SK-N-SH (cell line): ENCODE measurements around the gene PTPRJ. TPM values are rescaled to one million over a fixed set of nuclear protein-coding genes. Genes with fewer than 3 reads are reported as not detected.

ENCODE experiments used
- CTCF ChIA-PET: fragments of 300-600, 350-600 bp; formaldehyde crosslinking; extraction: SDS; loops from one replicate; lab custom pipeline; 2021; lab: Yijun Ruan, JAX
- POLR2A ChIA-PET: fragments of 350-600 bp; sonication (Branson Sonifier 250); formaldehyde crosslinking; extraction: SDS; loops from one replicate; lab custom pipeline; 2020; ENCODE audit warnings: antibody characterized with exemption, inconsistent platforms; lab: Yijun Ruan, JAX
- DNase-seq: peaks from one replicate; pipeline ENCODE4 v3.0.0; 2012
- H2AFZ ChIP-seq: fragments of 200-600 bp; sonication (generic); 2 replicates; pipeline ENCODE4 v1.8.1; 2016; ENCODE audit warnings: antibody characterized with exemption, mild to moderate bottlenecking, low read depth
- H3F3A ChIP-seq: fragments of 200-600 bp; sonication (generic); replicated peaks from 2 replicates; pipeline ENCODE3; 2016; ENCODE audit warnings: antibody characterized with exemption, mild to moderate bottlenecking; ENCODE audit not compliant: insufficient read depth
- H3K27ac ChIP-seq, 2 experiments: fragments of 200-500 bp in 1 of 2; fragments of 200-600 bp in 1 of 2; sonication (Bioruptor generic) in 1 of 2; sonication (generic), shearing (Covaris generic) in 1 of 2; 2 replicates each; pipeline versions ENCODE4 v1.5.1 to v1.6.1; 2014 to 2016; ENCODE audit warnings: low read depth in 2 of 2, inconsistent platforms in 1 of 2, low read length in 1 of 2, mild to moderate bottlenecking in 1 of 2, mixed read lengths in 1 of 2
- H3K27me3 ChIP-seq: fragments of 200-600 bp; sonication (generic), shearing (Covaris generic); 2 replicates; pipeline ENCODE4 v1.6.1; 2016; ENCODE audit warnings: mixed run types; ENCODE audit not compliant: insufficient read depth
- H3K36me3 ChIP-seq, 2 experiments: fragments of 200-500 bp in 1 of 2; fragments of 200-600 bp in 1 of 2; sonication (Bioruptor generic) in 1 of 2; sonication (generic) in 1 of 2; replicated peaks in 1 of 2; 2 replicates each; pipeline versions ENCODE3 to v1.5.1; 2014 to 2016; ENCODE audit warnings: low read length in 1 of 2, mild to moderate bottlenecking in 1 of 2; ENCODE audit not compliant: insufficient read depth in 2 of 2, control insufficient read depth in 1 of 2
- H3K4me1 ChIP-seq, 2 experiments: fragments of 200-500 bp in 1 of 2; fragments of 200-600 bp in 1 of 2; sonication (Bioruptor generic) in 1 of 2; sonication (generic), shearing (Covaris generic) in 1 of 2; 2 replicates each; pipeline versions ENCODE4 v1.5.1 to v1.6.1; 2014 to 2016; ENCODE audit warnings: low read depth in 1 of 2, low read length in 1 of 2, mixed run types in 1 of 2; ENCODE audit not compliant: insufficient read depth in 2 of 2, control insufficient read depth in 1 of 2
- H3K4me2 ChIP-seq: fragments of 200-600 bp; sonication (generic), shearing (Covaris generic); 2 replicates; pipeline ENCODE4 v1.6.1; 2017; ENCODE audit warnings: mixed run types
- H3K4me3 ChIP-seq, 2 experiments: fragments of 200-500 bp in 1 of 2; fragments of 200-600 bp in 1 of 2; sonication (Bioruptor generic) in 1 of 2; sonication (generic), shearing (Covaris generic) in 1 of 2; 2 replicates each; pipeline versions ENCODE4 v1.5.1 to v1.8.1; 2014 to 2016; ENCODE audit warnings: low read depth in 2 of 2, inconsistent platforms in 1 of 2, low read length in 1 of 2, mild to moderate bottlenecking in 1 of 2, mixed read lengths in 1 of 2, moderate library complexity in 1 of 2
- H3K79me2 ChIP-seq: fragments of 200-600 bp; sonication (generic); 2 replicates; pipeline ENCODE4 v1.8.1; 2017; ENCODE audit warnings: mild to moderate bottlenecking; ENCODE audit not compliant: insufficient read depth
- H3K9ac ChIP-seq: fragments of 200-600 bp; sonication (generic); 2 replicates; pipeline ENCODE4 v1.6.1; 2017; ENCODE audit warnings: mixed run types
- H3K9me2 ChIP-seq: fragments of 200-600 bp; sonication (generic); 2 replicates; pipeline ENCODE4 v1.6.1; 2017; ENCODE audit warnings: mixed run types
- H3K9me3 ChIP-seq: fragments of 200-600 bp; sonication (generic); 2 replicates; pipeline ENCODE4 v1.6.1; 2017; ENCODE audit warnings: mixed run types, mild to moderate bottlenecking, moderate library complexity
- H4K20me1 ChIP-seq: fragments of 200-600 bp; sonication (generic); 2 replicates; pipeline ENCODE4 v1.6.1; 2017; ENCODE audit warnings: mild to moderate bottlenecking, mixed run types; ENCODE audit not compliant: insufficient read depth
- CTCF ChIP-seq: fragments of 200-600 bp; sonication (generic); IDR thresholded peaks from 2 replicates; pipeline ENCODE4 v1.6.1; 2017; ENCODE audit warnings: antibody characterized with exemption, mild to moderate bottlenecking, moderate library complexity
- EZH2phosphoT487 ChIP-seq: fragments of 200-600 bp; sonication (generic); IDR thresholded peaks from 2 replicates; pipeline ENCODE4 v1.6.1; 2017; ENCODE audit warnings: low read depth, mixed run types, mild to moderate bottlenecking, antibody characterized with exemption, moderate library complexity, borderline replicate concordance
- FOSL2 ChIP-seq: IDR thresholded peaks from 2 replicates; pipeline ENCODE4 v1.4.0; 2012; ENCODE audit warnings: low read depth, mild to moderate bottlenecking, moderate library complexity, borderline replicate concordance
- GATA2 ChIP-seq: sonication (generic); formaldehyde crosslinking; IDR thresholded peaks from 2 replicates; pipeline ENCODE4 v1.5.0; 2020; ENCODE audit warnings: mild to moderate bottlenecking, missing genetic modification reagents
- MAX ChIP-seq: IDR thresholded peaks from 2 replicates; pipeline ENCODE4 v1.4.0; 2012; ENCODE audit warnings: low read depth
- NFIC ChIP-seq: IDR thresholded peaks from 2 replicates; pipeline ENCODE4 v1.4.0; 2012; ENCODE audit warnings: borderline replicate concordance
- NRF1 ChIP-seq: IDR thresholded peaks from 2 replicates; pipeline ENCODE4 v1.6.1; 2012; ENCODE audit warnings: low read depth, mild to moderate bottlenecking, low read length
- PBX3 ChIP-seq: IDR thresholded peaks from 2 replicates; pipeline ENCODE4; 2012
- RCOR1 ChIP-seq: fragments of 150-350 bp; IDR thresholded peaks from 2 replicates; pipeline ENCODE4 v1.6.1; 2017; ENCODE audit warnings: antibody characterized with exemption, low read length
- SMC3 ChIP-seq: IDR thresholded peaks from 2 replicates; pipeline ENCODE4 v1.6.1; 2012; ENCODE audit warnings: low read depth, low read length, improper control_type of control experiment
- TAF1 ChIP-seq: IDR thresholded peaks from 2 replicates; pipeline ENCODE4 v1.6.1; 2012; ENCODE audit warnings: low read depth, mild to moderate bottlenecking, low read length, moderate library complexity, borderline replicate concordance
- USF2 ChIP-seq: fragments of 150-350 bp; IDR thresholded peaks from 2 replicates; pipeline ENCODE4 v1.6.1; 2017; ENCODE audit warnings: antibody characterized with exemption, low read length, low read depth, borderline replicate concordance
- YY1 ChIP-seq: IDR thresholded peaks from 2 replicates; pipeline ENCODE4 v1.4.0; 2012; ENCODE audit warnings: low read depth, mild to moderate bottlenecking
- ZBTB33 ChIP-seq: IDR thresholded peaks from 2 replicates; pipeline ENCODE4 v1.4.0; 2012; ENCODE audit warnings: low read depth, borderline replicate concordance
- WGBS: methylation state at CpG from one replicate; pipeline ENCODE4 v1.1.6; 2017; ENCODE audit warnings: low lambda C conversion rate; 5-methylcytosine and 5-hydroxymethylcytosine counted together
- polyA plus RNA-seq, 3 experiments: library from polyadenylated mRNA; depleted of rRNA; stranded (reverse); fragments of >200 nt; gene quantifications; 2 replicates each; pipeline ENCODE4 v1.2.3, GENCODE V29; 2012

The PTPRJ gene
- polyA plus RNA-seq, 1 of the 3 experiments (the other 2 are of a cell fraction): 4.5 TPM

- no peak for TF ChIP-seq CTCF
- no peak for TF ChIP-seq ZBTB33
- no peak for TF ChIP-seq SMC3
- no peak for TF ChIP-seq TAF1
- TF ChIP-seq YY1: no peak
Measured at GRCh38 chr11:48066881-48067800, 86.8 kb downstream of the PTPRJ start (continued).

GRCh38 chr11:48073031-48073861 lies 92.9 kb downstream of the PTPRJ start:
- H3K4me2 ChIP-seq: no peak overlapping the region
- H3K4me1 ChIP-seq: no peaks in the 10 kb centered on the region
- no peaks in the 10 kb centered on the region for H3K36me3 ChIP-seq
- no peak for DNase-seq
- no peak overlapping the region for H3K27ac ChIP-seq
- H3K9ac ChIP-seq: no peak overlapping the region
- 78% methylated on average over 7 of the region's 8 CpGs for WGBS
- H2AFZ ChIP-seq: no peak overlapping the region
- no peaks in the 10 kb centered on the region for H3K9me2 ChIP-seq
- POLR2A ChIA-PET: no interaction called here
- no peaks in the 10 kb centered on the region for H4K20me1 ChIP-seq
- H3K79me2 ChIP-seq: peaks cover 28% of the 10 kb centered on the region; the same call in 1 of the 2 replicates
- H3K4me3 ChIP-seq: no peak overlapping the region
- H3F3A ChIP-seq: no peaks in the 10 kb centered on the region
- no peaks in the 10 kb centered on the region for H3K27me3 ChIP-seq
- CTCF ChIA-PET: interaction anchor here (1.2 kb wide), 1 partner anchor 12 kb away, joined by 3 read pairs; no protein-coding TSS in a partner anchor
- H3K9me3 ChIP-seq: no peaks in the 10 kb centered on the region
- TF ChIP-seq NRF1 (no peak), PBX3 (no peak), USF2 (no peak), FOSL2 (no peak), CTCF (no peak), ZBTB33 (no peak), EZH2phosphoT487 (no peak), GATA2 (CRISPR knock-in tag) (no peak), SMC3 (no peak), MAX (no peak), NFIC (no peak), RCOR1 (no peak)
